GM12878 (cell line): Measurements from ENCODE around the gene HIVEP3. TPM values are rescaled to one million over a fixed set of nuclear protein-coding genes. Genes with fewer than 3 reads are reported as not detected.

Experiments
- ATAC-seq: fragments of 200-7000 bp; cut with Tn5 transposase; 3 replicates; pipeline ENCODE4 v1.9.1; 2020; ENCODE audit warnings: mild to moderate bottlenecking, moderate library complexity
- BruUV-seq: library from RNA; stranded (reverse); fragments of 400-500 nt; replicated peaks from 2 replicates; lab custom pipeline; 2021; lab: Mats Ljungman, UMichigan
- CTCF ChIA-PET: fragments of 300-600 bp; sonication (Branson Sonifier 250); formaldehyde crosslinking; extraction: SDS; loops from one replicate; lab custom pipeline; 2021; ENCODE audit warnings: inconsistent platforms; lab: Yijun Ruan, JAX
- POLR2A ChIA-PET: fragments of 350-600 bp; formaldehyde crosslinking; extraction: SDS; loops from one replicate; lab custom pipeline; 2021; ENCODE audit warnings: inconsistent platforms; lab: Charles Lee
- RAD21 ChIA-PET: fragments of 300-600 bp; sonication (Branson Sonifier 250); formaldehyde crosslinking; loops from one replicate; lab custom pipeline; 2023; ENCODE audit warnings: antibody characterized with exemption; ENCODE audit not compliant: unreplicated experiment; lab: Charles Lee
- SMC1A ChIA-PET: fragments of 300-600 bp; sonication (Branson Sonifier 250); formaldehyde crosslinking; loops from one replicate; lab custom pipeline; 2023; ENCODE audit not compliant: unreplicated experiment, uncharacterized antibody; lab: Charles Lee
- DNase-seq: peaks from one replicate; pipeline ENCODE4 v3.0.0-alpha.2; 2011; ENCODE audit warnings: low read depth, low spot score
- FAIRE-seq: peaks from 3 replicates; lab custom pipeline; 2011; peaks lifted over from hg19 to GRCh38; lab: Jason Lieb, UNC
- H2AFZ ChIP-seq: 2 replicates; pipeline ENCODE4 v1.6.0; 2011; ENCODE audit warnings: low read depth, low read length, control low read depth; ENCODE audit not compliant: control insufficient read depth
- H3K27ac ChIP-seq: 2 replicates; pipeline ENCODE4 v1.5.1; 2011; ENCODE audit warnings: control low read depth; ENCODE audit not compliant: control insufficient read depth, insufficient read depth
- H3K27me3 ChIP-seq, 2 experiments: replicated peaks in 1 of 2; 2 replicates each; pipeline versions ENCODE4 v1.6.0 to v1.6.1; 2011; ENCODE audit warnings: low read length in 1 of 2; ENCODE audit not compliant: control insufficient read depth in 2 of 2, insufficient read depth in 2 of 2
- H3K36me3 ChIP-seq, 2 experiments: 2 replicates each; pipeline ENCODE4 v1.5.1; 2011; ENCODE audit warnings: low read length in 1 of 2; ENCODE audit not compliant: control insufficient read depth in 2 of 2, insufficient read depth in 2 of 2
- H3K4me1 ChIP-seq: 2 replicates; pipeline ENCODE4 v1.6.1; 2011; ENCODE audit warnings: mild to moderate bottlenecking, low read length, moderate library complexity, mixed read lengths; ENCODE audit not compliant: control insufficient read depth, insufficient read depth
- H3K4me2 ChIP-seq: 2 replicates; pipeline ENCODE4 v1.6.0; 2011; ENCODE audit warnings: control low read depth; ENCODE audit not compliant: control insufficient read depth, insufficient read depth
- H3K4me3 ChIP-seq: fragments of 200-600 bp; sonication (generic); 2 replicates; pipeline ENCODE4 v1.5.1; 2016
- H3K79me2 ChIP-seq: 2 replicates; pipeline ENCODE4 v1.6.0; 2011; ENCODE audit warnings: low read length; ENCODE audit not compliant: control insufficient read depth, insufficient read depth
- H3K9ac ChIP-seq: 2 replicates; pipeline ENCODE4 v1.8.0; 2011; ENCODE audit warnings: low read length, control low read depth, mixed read lengths; ENCODE audit not compliant: control insufficient read depth, insufficient read depth
- H3K9me3 ChIP-seq: replicated peaks from 3 replicates; pipeline ENCODE4 v1.5.1; 2011; ENCODE audit warnings: mild to moderate bottlenecking, low read length; ENCODE audit not compliant: control insufficient read depth, insufficient read depth
- H4K20me1 ChIP-seq: 2 replicates; pipeline ENCODE4 v1.6.0; 2011; ENCODE audit not compliant: control insufficient read depth, insufficient read depth
- CREM ChIP-seq: IDR thresholded peaks from 2 replicates; pipeline ENCODE4 v1.6.1; 2014; ENCODE audit warnings: antibody characterized with exemption, low read depth
- ESRRA ChIP-seq: IDR thresholded peaks from 2 replicates; pipeline ENCODE4 v1.6.1; 2012; ENCODE audit warnings: mild to moderate bottlenecking, low read length, improper control_type of control experiment
- MEF2A ChIP-seq: IDR thresholded peaks from 2 replicates; pipeline ENCODE4 v1.6.1; 2011; ENCODE audit warnings: low read depth, mild to moderate bottlenecking, low read length, moderate library complexity; ENCODE audit not compliant: insufficient read depth
- NFYA ChIP-seq: IDR thresholded peaks from 2 replicates; pipeline ENCODE4 v1.6.1; 2011; ENCODE audit warnings: low read depth, mild to moderate bottlenecking, low read length, improper control_type of control experiment, borderline replicate concordance
- RAD51 ChIP-seq: fragments of 450-650 bp; IDR thresholded peaks from 2 replicates; pipeline ENCODE4 v1.6.1; 2016; ENCODE audit warnings: moderate library complexity, mild to moderate bottlenecking, inconsistent platforms
- SMAD5 ChIP-seq: IDR thresholded peaks from 2 replicates; pipeline ENCODE4 v1.6.1; 2016; ENCODE audit warnings: antibody characterized with exemption, low read depth
- SMARCA5 ChIP-seq: fragments of 450-650 bp; IDR thresholded peaks from 2 replicates; pipeline ENCODE4 v1.6.1; 2017; ENCODE audit warnings: mild to moderate bottlenecking
- WGBS: methylation state at CpG from one replicate; pipeline ENCODE4 v1.1.6; 2016; ENCODE audit warnings: low lambda C conversion rate; ENCODE audit not compliant: insufficient replicate concordance, insufficient coverage; ENCODE audit errors: missing lambda C conversion rate; 5-methylcytosine and 5-hydroxymethylcytosine counted together
- in situ Hi-C: fragments of 300-500 bp; cut with MboI; formaldehyde crosslinking; loops from 9 replicates; pipeline ENCODE4 v1.14.3; 2018; ENCODE audit warnings: mixed read lengths
- intact Hi-C: fragments of 100-400 bp; cut with micrococcal nuclease; formaldehyde crosslinking; loops from one replicate; pipeline ENCODE4 v1.14.2; 2022; ENCODE audit not compliant: unreplicated experiment
- polyA plus RNA-seq, 11 experiments: library from polyadenylated mRNA; depleted of rRNA in 4 of 11; unstranded in 6 of 11; stranded (reverse) in 5 of 11; fragments of >200 nt; fragmentation: Nextera tagmentation in 4 of 11; fragmentation: Illumina TruSeq in 1 of 11; extraction: Ambion mirVana in 4 of 11; extraction: Trizol in 1 of 11; gene quantifications; 1 replicate in 1 of 11; 2 replicates in 10 of 11; pipeline versions ENCODE4 v1.2.1 to v1.2.3, GENCODE V29; 2011 to 2016; ENCODE audit warnings: inconsistent platforms in 2 of 11, missing spikeins in 2 of 11, low read depth in 1 of 11
- total RNA-seq, 4 experiments: library from RNA; depleted of rRNA in 3 of 4; stranded (reverse); fragments of >200 nt in 3 of 4; fragmentation: Illumina TruSeq in 1 of 4; extraction: Trizol in 1 of 4; gene quantifications; 2 replicates each; pipeline versions ENCODE4 v1.2.1 to v1.2.3, GENCODE V29; 2013 to 2021
- TF ChIP-seq, protein P1 (sequence below): fragments of 450-650 bp; IDR thresholded peaks from 2 replicates; pipeline ENCODE4 v1.6.1; 2017; ENCODE audit warnings: mild to moderate bottlenecking, moderate library complexity
- TF ChIP-seq, protein P2 (sequence below): fragments of 450-650 bp; IDR thresholded peaks from 2 replicates; pipeline ENCODE4 v1.6.1; 2017; ENCODE audit warnings: mild to moderate bottlenecking, low read depth, inconsistent platforms; ENCODE audit not compliant: poor library complexity, severe bottlenecking
- TF ChIP-seq, protein P3 (sequence below), 3 experiments: IDR thresholded peaks in 2 of 3; conservative IDR thresholded peaks in 1 of 3; 2 replicates each; pipeline ENCODE4 v1.5.1; 2011; ENCODE audit warnings: low read depth in 3 of 3, low read length in 3 of 3, mild to moderate bottlenecking in 3 of 3, control low read depth in 2 of 3, moderate library complexity in 2 of 3, inconsistent platforms in 1 of 3, mixed read lengths in 1 of 3; ENCODE audit not compliant: control insufficient read depth in 2 of 3, insufficient read depth in 1 of 3; ENCODE audit errors: extremely low read depth in 1 of 3

The HIVEP3 gene
- total and polyA plus RNA-seq, 10 of the 15 experiments (the other 5 are each of a cell fraction or from before 2014, with no cell fraction given), result 1.8 to 13.6 (median 3.8) TPM

DNA sequence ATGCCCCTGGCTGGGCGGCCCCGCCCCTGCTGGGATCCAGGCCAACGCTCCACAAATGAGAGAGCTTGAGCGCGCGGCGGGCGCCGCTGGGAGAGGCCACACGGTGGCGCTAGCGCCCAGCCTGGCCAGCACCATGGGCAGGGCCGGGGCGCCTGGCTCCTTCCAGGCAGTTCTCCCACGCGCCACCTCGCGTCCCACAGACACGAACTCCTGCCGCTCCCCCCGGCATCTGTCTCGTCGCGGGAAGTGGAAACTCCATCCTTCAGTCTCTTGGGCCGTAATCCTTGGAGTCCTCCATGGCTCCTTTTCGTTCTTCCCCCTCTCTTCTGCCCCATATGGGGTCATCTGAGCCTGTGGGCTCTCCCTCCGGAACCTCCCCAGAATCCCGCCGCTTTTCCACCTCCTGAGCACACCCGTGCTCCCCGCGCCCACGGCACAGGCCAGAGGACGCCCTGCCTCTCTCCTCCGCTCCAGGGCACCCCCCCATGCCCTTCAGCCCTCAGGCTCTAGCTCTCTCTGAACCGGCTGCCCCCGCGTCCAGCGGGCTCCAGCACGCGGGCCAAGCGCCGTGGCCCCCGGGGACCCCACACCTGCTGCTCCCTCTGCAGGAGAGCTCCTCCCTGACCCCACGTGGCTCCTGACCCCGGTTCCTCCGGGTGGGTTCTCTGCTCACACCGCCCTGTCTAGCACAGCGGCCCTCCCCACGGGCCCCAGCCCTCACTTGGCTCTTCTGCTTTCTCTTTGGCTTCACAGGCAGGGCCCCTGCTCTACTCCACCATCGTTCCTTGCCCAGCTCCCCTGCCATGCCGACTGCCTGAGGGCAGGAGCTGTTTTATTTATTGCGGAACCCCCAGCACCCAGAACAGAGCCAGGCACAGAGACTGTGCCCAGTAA lies 402.3 kb downstream of the HIVEP3 start:
- no peak overlapping the region for H3K4me3 ChIP-seq
- no peaks in the 10 kb centered on the region for H3K9me3 ChIP-seq
- peak; percentile 96 for ATAC-seq
- H3K36me3 ChIP-seq, result no peaks in the 10 kb centered on the region; a peak in 2 of 4 replicates
- BruUV-seq, result no TSS peak
- H3K4me2 ChIP-seq, result peak overlapping the region; percentile 89
- H3K9ac ChIP-seq, result peak overlapping the region; percentile 39; the same call in 1 of the 2 replicates
- H3K27me3 ChIP-seq, result no peaks in the 10 kb centered on the region
- ChIA-PET SMC1A (interaction anchor here (1.1 to 2.4 kb wide), 8 partner anchors 24 to 657 kb away, joined by 3 to 8 read pairs (median 4); no protein-coding TSS in a partner anchor), CTCF (interaction anchor here (0.6 to 7.0 kb wide), 30 partner anchors 9 to 818 kb away, joined by 3 to 59 read pairs (median 3); no protein-coding TSS in a partner anchor), RAD21 (interaction anchor here (1.0 to 2.2 kb wide), 8 partner anchors 24 to 657 kb away, joined by 3 to 9 read pairs (median 4); no protein-coding TSS in a partner anchor), POLR2A (interaction anchor here (1.6 kb wide), 1 partner anchor 296 kb away, joined by 3 read pairs; no protein-coding TSS in a partner anchor)
- peak; percentile 57 for FAIRE-seq
- peaks cover 6% of the 10 kb centered on the region; the same call in 1 of the 2 replicates for H3K4me1 ChIP-seq
- no peak for DNase-seq
- peak overlapping the region; percentile 81 for H2AFZ ChIP-seq
- no peaks in the 10 kb centered on the region for H3K79me2 ChIP-seq
- intact Hi-C loops, result loop anchor here (2.0 to 5.0 kb wide), 2 partner anchors 140 to 351 kb away; no protein-coding TSS in a partner anchor
- no peaks in the 10 kb centered on the region for H4K20me1 ChIP-seq
- in situ Hi-C loops, result no loop called here
- no peak overlapping the region; the same call in 1 of the 2 replicates for H3K27ac ChIP-seq
- WGBS, result 23% methylated on average over 52 of the region's 53 CpGs
- TF ChIP-seq CREM, result no peak
- TF ChIP-seq, protein P1, sequence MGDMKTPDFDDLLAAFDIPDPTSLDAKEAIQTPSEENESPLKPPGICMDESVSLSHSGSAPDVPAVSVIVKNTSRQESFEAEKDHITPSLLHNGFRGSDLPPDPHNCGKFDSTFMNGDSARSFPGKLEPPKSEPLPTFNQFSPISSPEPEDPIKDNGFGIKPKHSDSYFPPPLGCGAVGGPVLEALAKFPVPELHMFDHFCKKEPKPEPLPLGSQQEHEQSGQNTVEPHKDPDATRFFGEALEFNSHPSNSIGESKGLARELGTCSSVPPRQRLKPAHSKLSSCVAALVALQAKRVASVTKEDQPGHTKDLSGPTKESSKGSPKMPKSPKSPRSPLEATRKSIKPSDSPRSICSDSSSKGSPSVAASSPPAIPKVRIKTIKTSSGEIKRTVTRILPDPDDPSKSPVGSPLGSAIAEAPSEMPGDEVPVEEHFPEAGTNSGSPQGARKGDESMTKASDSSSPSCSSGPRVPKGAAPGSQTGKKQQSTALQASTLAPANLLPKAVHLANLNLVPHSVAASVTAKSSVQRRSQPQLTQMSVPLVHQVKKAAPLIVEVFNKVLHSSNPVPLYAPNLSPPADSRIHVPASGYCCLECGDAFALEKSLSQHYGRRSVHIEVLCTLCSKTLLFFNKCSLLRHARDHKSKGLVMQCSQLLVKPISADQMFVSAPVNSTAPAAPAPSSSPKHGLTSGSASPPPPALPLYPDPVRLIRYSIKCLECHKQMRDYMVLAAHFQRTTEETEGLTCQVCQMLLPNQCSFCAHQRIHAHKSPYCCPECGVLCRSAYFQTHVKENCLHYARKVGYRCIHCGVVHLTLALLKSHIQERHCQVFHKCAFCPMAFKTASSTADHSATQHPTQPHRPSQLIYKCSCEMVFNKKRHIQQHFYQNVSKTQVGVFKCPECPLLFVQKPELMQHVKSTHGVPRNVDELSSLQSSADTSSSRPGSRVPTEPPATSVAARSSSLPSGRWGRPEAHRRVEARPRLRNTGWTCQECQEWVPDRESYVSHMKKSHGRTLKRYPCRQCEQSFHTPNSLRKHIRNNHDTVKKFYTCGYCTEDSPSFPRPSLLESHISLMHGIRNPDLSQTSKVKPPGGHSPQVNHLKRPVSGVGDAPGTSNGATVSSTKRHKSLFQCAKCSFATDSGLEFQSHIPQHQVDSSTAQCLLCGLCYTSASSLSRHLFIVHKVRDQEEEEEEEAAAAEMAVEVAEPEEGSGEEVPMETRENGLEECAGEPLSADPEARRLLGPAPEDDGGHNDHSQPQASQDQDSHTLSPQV, result peak; percentile 66; the same call in 1 of the 2 replicates
- TF ChIP-seq, protein P2, sequence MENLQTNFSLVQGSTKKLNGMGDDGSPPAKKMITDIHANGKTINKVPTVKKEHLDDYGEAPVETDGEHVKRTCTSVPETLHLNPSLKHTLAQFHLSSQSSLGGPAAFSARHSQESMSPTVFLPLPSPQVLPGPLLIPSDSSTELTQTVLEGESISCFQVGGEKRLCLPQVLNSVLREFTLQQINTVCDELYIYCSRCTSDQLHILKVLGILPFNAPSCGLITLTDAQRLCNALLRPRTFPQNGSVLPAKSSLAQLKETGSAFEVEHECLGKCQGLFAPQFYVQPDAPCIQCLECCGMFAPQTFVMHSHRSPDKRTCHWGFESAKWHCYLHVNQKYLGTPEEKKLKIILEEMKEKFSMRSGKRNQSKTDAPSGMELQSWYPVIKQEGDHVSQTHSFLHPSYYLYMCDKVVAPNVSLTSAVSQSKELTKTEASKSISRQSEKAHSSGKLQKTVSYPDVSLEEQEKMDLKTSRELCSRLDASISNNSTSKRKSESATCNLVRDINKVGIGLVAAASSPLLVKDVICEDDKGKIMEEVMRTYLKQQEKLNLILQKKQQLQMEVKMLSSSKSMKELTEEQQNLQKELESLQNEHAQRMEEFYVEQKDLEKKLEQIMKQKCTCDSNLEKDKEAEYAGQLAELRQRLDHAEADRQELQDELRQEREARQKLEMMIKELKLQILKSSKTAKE, result no peak
- TF ChIP-seq MEF2A, result no peak
- peak; percentile 39; the same call in 1 of the 2 replicates for TF ChIP-seq SMARCA5
- no peak for TF ChIP-seq NFYA
- TF ChIP-seq, protein P3, sequence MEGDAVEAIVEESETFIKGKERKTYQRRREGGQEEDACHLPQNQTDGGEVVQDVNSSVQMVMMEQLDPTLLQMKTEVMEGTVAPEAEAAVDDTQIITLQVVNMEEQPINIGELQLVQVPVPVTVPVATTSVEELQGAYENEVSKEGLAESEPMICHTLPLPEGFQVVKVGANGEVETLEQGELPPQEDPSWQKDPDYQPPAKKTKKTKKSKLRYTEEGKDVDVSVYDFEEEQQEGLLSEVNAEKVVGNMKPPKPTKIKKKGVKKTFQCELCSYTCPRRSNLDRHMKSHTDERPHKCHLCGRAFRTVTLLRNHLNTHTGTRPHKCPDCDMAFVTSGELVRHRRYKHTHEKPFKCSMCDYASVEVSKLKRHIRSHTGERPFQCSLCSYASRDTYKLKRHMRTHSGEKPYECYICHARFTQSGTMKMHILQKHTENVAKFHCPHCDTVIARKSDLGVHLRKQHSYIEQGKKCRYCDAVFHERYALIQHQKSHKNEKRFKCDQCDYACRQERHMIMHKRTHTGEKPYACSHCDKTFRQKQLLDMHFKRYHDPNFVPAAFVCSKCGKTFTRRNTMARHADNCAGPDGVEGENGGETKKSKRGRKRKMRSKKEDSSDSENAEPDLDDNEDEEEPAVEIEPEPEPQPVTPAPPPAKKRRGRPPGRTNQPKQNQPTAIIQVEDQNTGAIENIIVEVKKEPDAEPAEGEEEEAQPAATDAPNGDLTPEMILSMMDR (IDR thresholded peaks at IDR 0.05 in 2 of 3, conservative IDR thresholded peaks at IDR 0.05 in 1 of 3; ENCODE audit: control insufficient read depth in 2 of 3, extremely low read depth in 1 of 3, insufficient read depth in 1 of 3, low read depth in 3 of 3, low read length in 3 of 3), result peak; percentile 86 to 93 (median 90)
- no peak for TF ChIP-seq SMAD5
- TF ChIP-seq RAD51, result no peak
- no peak for TF ChIP-seq ESRRA
